K562 (cell line): ENCODE measurements around the gene SPNS1. TPM values are rescaled to one million over a fixed set of nuclear protein-coding genes. Genes with fewer than 3 reads are reported as not detected.
A peak's percentile ranks its signal among the peaks of the same experiment; 100 is the strongest.

Source experiments
- CEBPB ChIP-seq: fragments of 450-650 bp; IDR thresholded peaks from 2 replicates; pipeline ENCODE4 v1.6.1; 2016; ENCODE audit warnings: missing genetic modification characterization, missing compliant biosample characterization
- PCBP2 ChIP-seq: fragments of 200-400 bp; formaldehyde crosslinking; IDR thresholded peaks from 2 replicates; pipeline ENCODE4 v1.6.1; 2018; ENCODE audit warnings: low read length, low read depth, mild to moderate bottlenecking, moderate library complexity; ENCODE audit not compliant: poor library complexity, severe bottlenecking
- YBX1 ChIP-seq: fragments of 450-650 bp; IDR thresholded peaks from 2 replicates; pipeline ENCODE4 v1.7.1; 2016; ENCODE audit warnings: mild to moderate bottlenecking
- polyA plus RNA-seq, 8 experiments: library from polyadenylated mRNA; depleted of rRNA in 4 of 8; stranded (reverse) in 5 of 8; unstranded in 3 of 8; fragments of >200 nt; fragmentation: Nextera tagmentation in 2 of 8; fragmentation: Illumina TruSeq in 1 of 8; extraction: Ambion mirVana in 2 of 8; extraction: Trizol in 1 of 8; gene quantifications; 2 replicates each; pipeline versions ENCODE4 v1.2.1 to v1.2.3, GENCODE V29; 2011 to 2014; ENCODE audit warnings: inconsistent platforms in 1 of 8, missing spikeins in 1 of 8
- total RNA-seq, 7 experiments: library from RNA; depleted of rRNA in 6 of 7; stranded (reverse); fragments of >200 nt in 6 of 7; fragmentation: Illumina TruSeq in 2 of 7; extraction: Trizol in 2 of 7; gene quantifications; 2 replicates each; pipeline versions ENCODE4 v1.2.1 to v1.2.3, GENCODE V29; 2011 to 2021; ENCODE audit warnings: low replicate concordance in 1 of 7
- TF ChIP-seq, protein P1 (sequence below), 2 experiments: fragments of 450-650 bp in 1 of 2; sonication (generic) in 1 of 2; formaldehyde crosslinking in 1 of 2; IDR thresholded peaks; 2 replicates each; pipeline versions ENCODE4 v1.7.1 to v1.9.0; 2016 to 2022; ENCODE audit warnings: inconsistent platforms in 1 of 2, mild to moderate bottlenecking in 1 of 2, missing genetic modification reagents in 1 of 2

SPNS1 gene
- total and polyA plus RNA-seq, 9 of the 15 experiments (the other 6 are each of a cell fraction or from before 2014, with no cell fraction given): 0.58 to 64.9 (median 13.7) TPM

DNA sequence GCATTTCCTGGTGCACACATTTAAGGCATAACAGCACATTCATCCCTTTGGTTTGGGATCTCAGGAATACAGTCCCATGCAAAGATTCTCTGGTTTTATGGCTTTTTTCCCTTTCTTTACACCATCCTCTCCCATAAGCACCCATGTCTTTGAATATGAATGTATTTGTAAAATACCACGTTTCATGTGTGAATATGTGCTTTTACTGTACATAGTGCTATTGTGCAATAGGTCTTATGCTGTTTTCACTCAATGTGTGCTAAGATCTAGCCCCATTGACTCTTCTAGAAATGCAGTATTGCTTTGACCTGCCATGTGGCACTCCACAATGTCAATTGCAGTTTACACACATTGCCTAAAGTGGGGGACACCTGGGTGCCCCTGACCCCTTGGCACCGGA is 10.1 kb upstream of the SPNS1 start (continued):
- TF ChIP-seq, protein P1, sequence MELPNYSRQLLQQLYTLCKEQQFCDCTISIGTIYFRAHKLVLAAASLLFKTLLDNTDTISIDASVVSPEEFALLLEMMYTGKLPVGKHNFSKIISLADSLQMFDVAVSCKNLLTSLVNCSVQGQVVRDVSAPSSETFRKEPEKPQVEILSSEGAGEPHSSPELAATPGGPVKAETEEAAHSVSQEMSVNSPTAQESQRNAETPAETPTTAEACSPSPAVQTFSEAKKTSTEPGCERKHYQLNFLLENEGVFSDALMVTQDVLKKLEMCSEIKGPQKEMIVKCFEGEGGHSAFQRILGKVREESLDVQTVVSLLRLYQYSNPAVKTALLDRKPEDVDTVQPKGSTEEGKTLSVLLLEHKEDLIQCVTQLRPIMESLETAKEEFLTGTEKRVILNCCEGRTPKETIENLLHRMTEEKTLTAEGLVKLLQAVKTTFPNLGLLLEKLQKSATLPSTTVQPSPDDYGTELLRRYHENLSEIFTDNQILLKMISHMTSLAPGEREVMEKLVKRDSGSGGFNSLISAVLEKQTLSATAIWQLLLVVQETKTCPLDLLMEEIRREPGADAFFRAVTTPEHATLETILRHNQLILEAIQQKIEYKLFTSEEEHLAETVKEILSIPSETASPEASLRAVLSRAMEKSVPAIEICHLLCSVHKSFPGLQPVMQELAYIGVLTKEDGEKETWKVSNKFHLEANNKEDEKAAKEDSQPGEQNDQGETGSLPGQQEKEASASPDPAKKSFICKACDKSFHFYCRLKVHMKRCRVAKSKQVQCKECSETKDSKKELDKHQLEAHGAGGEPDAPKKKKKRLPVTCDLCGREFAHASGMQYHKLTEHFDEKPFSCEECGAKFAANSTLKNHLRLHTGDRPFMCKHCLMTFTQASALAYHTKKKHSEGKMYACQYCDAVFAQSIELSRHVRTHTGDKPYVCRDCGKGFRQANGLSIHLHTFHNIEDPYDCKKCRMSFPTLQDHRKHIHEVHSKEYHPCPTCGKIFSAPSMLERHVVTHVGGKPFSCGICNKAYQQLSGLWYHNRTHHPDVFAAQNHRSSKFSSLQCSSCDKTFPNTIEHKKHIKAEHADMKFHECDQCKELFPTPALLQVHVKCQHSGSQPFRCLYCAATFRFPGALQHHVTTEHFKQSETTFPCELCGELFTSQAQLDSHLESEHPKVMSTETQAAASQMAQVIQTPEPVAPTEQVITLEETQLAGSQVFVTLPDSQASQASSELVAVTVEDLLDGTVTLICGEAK (IDR thresholded peaks at IDR 0.05): no peak
- TF ChIP-seq, protein P1 (CRISPR knock-in tag; IDR thresholded peaks at IDR 0.05): no peak
- no peak for TF ChIP-seq PCBP2
- peak; percentile 89 for TF ChIP-seq CEBPB
- TF ChIP-seq YBX1: no peak
- TF ChIP-seq, all 486 proteins: peak for 2
